SW480 (cell line): ENCODE measurements around the gene LRRK1.

ENCODE experiments used
- DNase-seq: peaks from one replicate; pipeline ENCODE4 v3.0.0-alpha.2; 2016; ENCODE audit warnings: low spot score

Gene LRRK1

GRCh38 chr15:101023501-101024072, 104.4 kb downstream of the LRRK1 start:
- no peak for DNase-seq

- DNase-seq = no peak
Measured at GRCh38 chr15:101024073-101024695, 105.0 kb downstream of the LRRK1 start.

GRCh38 chr15:101024706-101025500, 105.7 kb downstream of the LRRK1 start:
- no peak for DNase-seq

GRCh38 chr15:101025501-101025885, 106.3 kb downstream of the LRRK1 start:
- DNase-seq = no peak

GRCh38 chr15:101025896-101026631, 106.9 kb downstream of the LRRK1 start:
- no peak for DNase-seq

- no peak for DNase-seq
Measured at GRCh38 chr15:101026656-101027272, 107.6 kb downstream of the LRRK1 start.

- no peak for DNase-seq
Measured at GRCh38 chr15:101027273-101027901, 108.2 kb downstream of the LRRK1 start.

GRCh38 chr15:101027920-101028319, 108.8 kb downstream of the LRRK1 start:
- no peak for DNase-seq

- DNase-seq = no peak
Measured at GRCh38 chr15:101028321-101028720, 109.2 kb downstream of the LRRK1 start.

- DNase-seq = no peak
Measured at GRCh38 chr15:101028772-101029438, 109.7 kb downstream of the LRRK1 start.

- DNase-seq = no peak
Measured at GRCh38 chr15:101029971-101030661, 111.0 kb downstream of the LRRK1 start.

- no peak for DNase-seq
Measured at GRCh38 chr15:101031213-101031612, 112.1 kb downstream of the LRRK1 start.

GRCh38 chr15:101033801-101034200, 114.6 kb downstream of the LRRK1 start:
- DNase-seq = no peak

- no peak for DNase-seq
Measured at GRCh38 chr15:101035611-101036010, 116.5 kb downstream of the LRRK1 start.

GRCh38 chr15:101036189-101036588, 117.0 kb downstream of the LRRK1 start:
- no peak for DNase-seq

- no peak for DNase-seq
Measured at GRCh38 chr15:101037090-101037830, 118.1 kb downstream of the LRRK1 start.

GRCh38 chr15:101038327-101039003, 119.3 kb downstream of the LRRK1 start:
- DNase-seq = no peak

- DNase-seq = no peak
Measured at GRCh38 chr15:101039461-101039860, 120.3 kb downstream of the LRRK1 start.

- no peak for DNase-seq
Measured at GRCh38 chr15:101042320-101042719, 123.2 kb downstream of the LRRK1 start.
